ENCODE data around the gene CSMD2.
"Not testable (repeated sequence)": the region's sequence is repeated elsewhere in the genome, so short reads cannot be mapped to it uniquely, and the experiment has no call there.

CSMD2 gene

DNA sequence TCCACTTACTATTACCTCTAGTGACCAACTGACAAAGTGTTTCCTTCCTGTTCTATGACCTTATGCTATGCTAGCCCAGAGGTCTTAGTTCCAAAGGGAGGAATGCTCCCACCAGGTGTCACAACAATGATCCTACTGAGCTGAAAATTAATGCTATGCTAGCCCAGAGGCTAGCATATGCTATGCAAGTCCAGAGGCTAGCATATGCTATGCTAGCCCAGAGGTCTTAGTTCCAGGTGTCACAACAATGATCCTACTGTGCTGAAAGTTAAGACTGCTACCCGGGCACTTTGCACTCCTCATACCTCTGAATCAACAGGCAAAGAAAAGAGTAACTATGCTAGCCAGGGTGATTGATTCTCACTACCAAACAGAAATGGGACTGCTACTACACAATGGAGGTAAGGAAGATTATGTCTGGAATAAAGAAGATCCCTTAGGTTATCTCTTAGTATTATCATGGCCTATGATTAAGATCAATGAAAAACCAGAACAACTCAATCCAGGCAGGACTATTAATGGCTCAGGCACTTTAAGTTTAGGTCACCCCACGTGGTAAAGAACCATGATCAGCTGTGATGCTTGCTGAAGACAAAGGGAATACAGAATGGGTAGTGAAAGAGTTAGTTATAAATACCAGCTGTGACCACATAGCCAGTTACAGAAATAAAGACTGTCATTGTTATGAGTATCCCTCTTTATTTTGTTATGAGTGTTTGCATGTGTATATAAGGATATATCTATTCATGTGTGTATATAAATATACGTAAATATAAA, 114.1 kb downstream of the CSMD2 start:
- no peak for DNase-seq

GRCh38 chr1:34049994-34050393, 115.0 kb downstream of the CSMD2 start:
- DNase-seq, result no peak

- DNase-seq, result no peak
These were observed 115.6 kb downstream of the CSMD2 start for GRCh38 chr1:34049477-34049876.

GRCh38 chr1:34037856-34038255, 127.2 kb downstream of the CSMD2 start:
- DNase-seq, result no peak

DNA sequence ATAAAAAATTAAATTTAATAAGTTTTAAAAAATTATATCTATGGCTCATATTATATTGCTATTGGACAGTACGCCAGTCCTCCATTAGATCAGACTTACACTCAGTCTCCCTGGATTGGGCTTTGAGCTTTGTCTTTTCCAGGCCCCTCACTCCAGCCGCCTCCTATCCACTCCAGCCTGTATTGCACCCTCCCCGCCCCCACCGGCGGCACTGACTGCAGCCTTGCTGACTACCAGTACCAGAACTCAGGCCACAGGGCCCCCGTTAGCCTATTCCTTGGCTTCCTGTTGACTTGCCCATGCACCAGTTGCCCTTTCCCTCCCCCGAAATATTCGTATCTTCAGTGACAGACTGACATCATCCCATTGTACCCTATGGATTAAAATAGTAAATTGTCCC, 127.9 kb downstream of the CSMD2 start:
- DNase-seq, result no peak

GRCh38 chr1:34034036-34034435, 131.0 kb downstream of the CSMD2 start:
- no peak for DNase-seq

DNA sequence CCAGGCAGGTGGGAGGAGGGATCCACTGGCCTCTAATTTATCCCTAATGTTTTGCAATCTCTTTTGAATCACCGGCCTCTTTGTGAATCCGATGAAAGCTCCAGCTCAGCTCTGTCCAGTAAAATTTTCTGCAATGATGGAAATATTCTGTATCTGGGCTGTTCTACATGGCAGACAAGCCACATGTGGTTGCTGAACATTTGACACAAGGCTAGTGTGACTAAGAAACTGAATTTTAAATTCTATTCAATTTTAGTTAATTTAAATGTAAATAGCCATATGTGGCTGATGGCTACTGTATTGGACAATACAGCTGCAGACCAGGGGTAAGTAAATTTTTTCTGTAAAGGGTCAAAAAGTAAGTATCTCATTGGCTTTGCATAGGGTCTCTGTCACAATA, 135.1 kb downstream of the CSMD2 start:
- no peak for DNase-seq

DNA sequence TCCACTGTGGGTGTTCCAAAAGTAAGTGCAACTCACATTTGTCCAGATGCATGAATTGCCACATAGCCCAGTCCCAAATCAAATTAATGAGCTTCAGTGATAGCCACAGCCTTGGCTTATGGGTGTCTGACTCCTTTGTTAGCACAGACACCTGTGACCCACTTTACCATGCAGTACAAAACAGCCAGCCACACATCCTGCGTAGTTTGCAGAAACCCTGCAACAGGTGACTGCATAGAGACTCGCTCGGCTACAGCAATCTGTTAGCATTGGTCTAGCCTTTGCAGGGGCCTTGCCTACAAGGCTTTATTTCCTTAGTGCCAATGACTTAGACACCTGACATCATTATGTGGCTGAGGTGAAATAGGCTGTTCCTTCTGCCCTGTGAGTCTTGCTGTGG, 135.5 kb downstream of the CSMD2 start:
- DNase-seq, result no peak

- DNase-seq, result no peak
These were observed 136.5 kb downstream of the CSMD2 start for GRCh38 chr1:34028381-34029055.

- no peak for DNase-seq
These were observed 139.4 kb downstream of the CSMD2 start for GRCh38 chr1:34025675-34026074.

DNA sequence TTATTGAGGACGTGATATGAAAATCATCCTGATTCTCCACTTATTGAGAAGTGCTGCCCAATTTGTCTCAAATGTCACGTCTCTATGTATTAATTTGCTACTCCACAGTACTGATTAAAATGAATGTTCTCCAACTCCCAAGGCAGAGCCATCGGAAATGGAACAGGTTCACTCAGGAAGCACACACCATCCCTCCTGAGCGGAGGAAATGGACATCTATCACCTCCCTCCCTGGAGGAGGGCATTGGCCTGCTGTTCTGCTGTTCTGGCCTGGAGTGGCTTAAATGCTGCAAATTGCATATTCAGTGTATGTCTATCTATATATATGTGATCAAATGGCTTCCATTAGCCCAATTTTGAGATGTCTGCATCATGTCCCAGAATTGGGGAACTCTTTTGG, 140.5 kb downstream of the CSMD2 start:
- DNase-seq, result no peak

GRCh38 chr1:34019741-34020552, 145.1 kb downstream of the CSMD2 start:
- DNase-seq, result no peak

DNA sequence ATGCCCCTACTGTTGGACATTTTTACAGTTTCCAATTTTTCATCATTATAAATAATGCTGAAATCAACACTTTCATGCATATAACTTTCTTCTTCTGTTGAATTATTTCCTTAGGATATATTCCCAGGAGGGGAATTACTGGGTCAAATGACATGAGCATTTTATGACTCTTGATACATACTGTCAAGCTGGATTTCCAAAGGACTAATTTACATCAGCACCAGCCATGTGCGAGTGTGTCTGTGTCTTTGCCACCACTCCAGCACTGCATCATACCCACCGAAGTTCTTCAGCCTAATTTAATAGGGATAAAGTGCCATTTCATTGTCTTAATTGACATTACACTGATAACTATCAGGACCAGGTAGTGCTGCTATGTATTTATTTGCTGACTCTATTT, 146.7 kb downstream of the CSMD2 start:
- DNase-seq, result no peak

GRCh38 chr1:34016281-34016680, 148.7 kb downstream of the CSMD2 start:
- not testable (repeated sequence) for DNase-seq

DNA sequence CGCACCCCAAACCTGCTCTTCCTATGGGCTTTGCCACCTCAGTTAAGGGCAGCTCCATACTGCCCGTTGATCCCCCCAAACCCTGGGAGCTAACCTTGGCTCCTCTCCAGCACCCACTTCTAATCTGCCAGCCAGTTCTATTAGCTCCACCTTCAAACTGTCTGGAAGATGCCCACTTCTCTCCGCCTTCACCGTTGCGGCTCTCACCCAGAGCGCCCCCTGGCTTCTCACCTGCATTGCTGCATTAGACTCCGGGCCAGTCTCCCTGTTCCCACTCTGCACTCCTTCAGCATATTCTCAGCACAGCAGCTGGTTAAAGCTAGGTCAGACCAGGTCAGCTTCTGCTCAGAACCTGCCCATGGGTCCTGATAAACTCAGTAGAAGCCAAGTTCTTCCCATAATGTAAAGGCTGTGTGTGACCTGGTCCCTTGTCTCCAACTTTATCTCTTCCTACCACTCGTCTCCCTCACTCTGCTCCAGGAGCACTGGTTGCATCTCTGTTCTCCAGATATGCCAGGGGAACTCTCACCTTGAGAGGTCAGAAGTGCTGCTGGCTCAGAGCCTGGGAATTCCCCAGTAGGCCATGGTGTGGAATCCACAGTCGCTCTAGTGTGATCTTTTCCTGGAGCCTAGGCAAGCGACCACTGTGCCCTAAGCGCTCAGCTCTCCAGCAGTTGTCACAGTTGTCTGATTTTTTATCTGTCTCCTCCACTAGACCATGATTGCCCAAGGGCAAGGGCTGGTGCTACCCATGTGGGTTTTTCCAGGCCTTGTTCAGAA, 150.9 kb downstream of the CSMD2 start:
- DNase-seq, result no peak

DNA sequence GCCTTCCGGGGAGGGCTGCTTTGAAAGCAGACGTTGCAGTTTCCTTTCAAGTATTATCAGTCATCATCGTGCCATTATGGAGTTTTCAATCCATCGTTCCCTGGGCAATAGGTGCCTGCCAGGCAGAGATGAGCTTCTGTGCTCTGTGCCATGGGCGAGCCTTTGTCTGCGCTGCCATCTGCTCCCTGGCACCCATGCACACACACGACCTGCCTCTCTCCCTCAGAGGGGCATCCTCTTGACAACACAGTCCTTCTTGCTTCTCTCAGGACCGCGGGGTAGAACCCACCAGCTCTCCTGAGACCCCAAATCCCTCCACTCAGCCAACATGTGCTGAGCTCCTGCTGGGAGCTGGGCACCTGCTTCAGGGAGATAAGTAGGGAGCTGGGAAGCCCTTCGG, 151.9 kb downstream of the CSMD2 start:
- no peak for DNase-seq

DNA sequence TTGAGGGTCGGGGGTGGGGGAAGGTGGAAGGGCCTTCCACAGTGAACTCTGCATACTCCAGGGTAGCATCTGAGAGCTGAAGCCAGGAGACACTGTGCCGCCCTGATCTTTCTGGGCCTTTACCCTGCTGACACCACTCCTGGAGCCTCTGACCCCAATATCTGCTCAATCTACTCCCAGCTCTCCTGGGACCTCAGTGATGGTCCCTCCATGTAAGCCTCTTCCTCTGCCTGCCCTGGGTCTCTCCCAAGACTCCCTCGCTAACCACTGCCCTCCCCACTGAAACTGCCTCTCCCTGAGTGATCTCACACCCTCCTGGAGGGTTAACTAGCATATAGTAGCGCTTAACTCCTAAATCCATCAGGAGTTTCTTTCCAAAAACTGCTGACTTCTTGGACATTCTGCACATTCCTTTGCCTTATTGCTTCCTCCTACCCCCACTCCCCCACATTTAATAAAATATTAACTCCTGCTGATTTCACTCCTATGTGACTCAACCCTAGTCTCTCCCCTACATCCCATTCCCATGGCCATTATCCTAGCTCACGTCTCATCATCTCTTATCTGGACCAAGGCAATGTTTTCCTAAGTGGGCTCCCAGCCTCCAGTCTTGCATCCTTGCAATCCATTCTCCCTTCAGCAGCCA, 155.6 kb downstream of the CSMD2 start:
- no peak for DNase-seq

GRCh38 chr1:34007760-34008159, 157.3 kb downstream of the CSMD2 start:
- DNase-seq, result no peak

DNA sequence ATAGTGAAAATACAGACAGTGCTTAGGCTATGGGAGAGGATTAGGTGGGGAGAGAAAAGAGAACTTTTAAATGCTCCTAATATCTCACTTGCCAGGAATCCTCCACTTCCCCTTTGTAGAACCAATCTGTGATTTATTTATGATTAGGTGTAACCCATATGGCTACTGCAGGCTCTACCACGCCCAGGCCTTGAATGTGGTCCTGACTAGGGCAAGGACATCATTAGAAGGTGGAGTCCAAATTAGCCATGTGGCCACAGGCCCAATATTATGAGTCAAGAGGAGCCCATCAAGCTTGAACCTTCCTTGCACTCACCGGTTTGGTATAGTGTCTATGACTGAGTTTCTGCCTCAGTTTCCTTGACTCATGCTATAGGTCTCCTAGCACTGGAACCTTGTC, 159.7 kb downstream of the CSMD2 start:
- DNase-seq, result no peak

DNA sequence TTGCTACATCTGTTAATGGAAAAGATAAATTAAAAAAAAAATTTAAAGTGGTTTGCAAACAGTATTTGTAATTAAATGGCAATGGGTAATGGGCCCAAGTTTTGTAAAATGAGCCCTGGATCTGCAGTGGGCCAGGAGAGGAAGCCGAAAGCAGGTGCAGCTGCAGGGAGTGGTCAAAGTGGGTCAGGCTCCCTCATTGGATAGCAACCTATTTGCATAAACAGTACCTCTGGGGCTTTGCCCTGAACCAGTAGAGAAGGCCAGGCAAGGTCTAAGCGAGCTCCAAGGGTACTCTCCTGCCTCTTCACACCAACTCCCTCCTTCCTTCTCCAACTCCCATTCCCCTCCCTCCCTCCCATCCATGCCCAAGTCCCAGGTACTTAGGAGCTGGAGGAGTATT, 162.2 kb downstream of the CSMD2 start:
- peak; percentile 28 for DNase-seq

GRCh38 chr1:33997127-33998036, 167.6 kb downstream of the CSMD2 start:
- DNase-seq, result no peak

Data from NCI-H1105 treated with DMSO at 0.1 percent for 48 hours (cell line).